T47D (cell line): ENCODE measurements around the gene AMBP.
"Not testable (repeated sequence)": the region's sequence is repeated elsewhere in the genome, so short reads cannot be mapped to it uniquely, and the experiment has no call there.

Experiments
- DNase-seq, 2 experiments: peaks; one replicate each; pipeline versions ENCODE4 v3.0.0 to v3.0.0-alpha.2; 2011 to 2012; ENCODE audit warnings: low read depth in 1 of 2, low spot score in 1 of 2
- JUND ChIP-seq: IDR thresholded peaks from 2 replicates; pipeline ENCODE4 v1.6.1; 2012; ENCODE audit warnings: low read depth
- in situ Hi-C: cut with HindIII; loops from 2 replicates; pipeline ENCODE4 v1.10.0; 2016; ENCODE audit warnings: low sequenced_read_pairs, low pct_unique_long_range_greater_than_20kb

AMBP gene

DNA sequence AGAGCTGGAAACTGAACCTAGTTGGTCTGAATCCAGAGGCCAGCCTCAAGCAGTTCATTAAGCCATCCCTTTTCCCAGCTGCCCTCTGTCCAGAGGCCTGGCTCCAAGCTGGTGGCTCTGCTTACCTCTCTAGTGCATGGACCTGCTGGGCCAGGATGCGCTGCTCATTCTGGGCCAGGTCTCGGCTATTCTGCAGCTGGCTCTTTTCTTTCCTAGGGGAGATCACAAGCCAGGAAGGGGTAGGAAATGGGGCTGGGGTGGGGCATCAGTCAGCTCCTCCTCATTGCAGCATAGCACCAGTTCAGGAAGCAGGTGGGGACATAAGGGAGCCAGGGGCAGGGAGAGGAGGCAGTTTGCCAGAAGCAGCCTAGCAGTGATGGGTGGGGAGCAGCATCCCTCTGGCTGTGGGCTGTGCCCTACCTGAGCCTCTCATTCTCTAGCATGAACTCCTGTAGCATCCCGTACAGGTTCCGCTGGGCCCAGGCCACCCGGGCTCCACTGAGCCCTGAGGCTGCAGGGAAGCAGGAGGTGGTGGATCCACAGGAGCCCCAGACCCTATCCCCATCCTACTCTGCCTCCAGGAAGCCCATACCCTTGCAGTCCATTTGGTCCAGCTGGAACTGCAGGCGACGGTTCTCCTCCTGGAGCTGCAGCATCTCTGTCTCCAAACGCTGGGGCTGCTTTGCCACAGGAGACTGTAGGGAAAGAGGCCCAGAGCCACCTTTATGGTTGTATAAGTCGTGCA is 15.8 kb upstream of the AMBP start:
- in situ Hi-C loops, result no loop called here
- DNase-seq, result no peak
- TF ChIP-seq JUND, result no peak

DNA sequence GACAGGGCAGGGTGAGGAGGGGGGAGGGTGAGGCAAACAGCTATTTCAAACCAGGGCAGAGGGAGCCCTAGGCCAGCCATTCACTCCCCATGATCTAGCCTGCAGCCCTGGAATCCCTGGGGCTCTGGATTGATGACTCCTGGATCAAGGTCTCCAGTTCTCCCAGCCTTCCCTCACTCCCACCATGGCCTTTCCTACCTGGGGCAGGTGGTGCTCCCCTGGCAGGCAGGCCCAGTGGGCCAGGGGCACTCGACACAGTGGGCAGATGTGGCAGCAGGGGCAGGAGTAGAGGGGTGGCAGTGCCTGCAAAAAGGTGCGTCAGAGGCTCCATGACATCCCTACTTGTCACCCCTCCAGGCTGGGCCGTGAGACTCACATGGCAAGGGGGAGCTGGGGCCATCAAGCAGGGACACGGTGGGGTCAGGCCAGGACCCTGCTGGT is 15.0 kb upstream of the AMBP start:
- DNase-seq, result no peak
- in situ Hi-C loops, result no loop called here
- no peak for TF ChIP-seq JUND

DNA sequence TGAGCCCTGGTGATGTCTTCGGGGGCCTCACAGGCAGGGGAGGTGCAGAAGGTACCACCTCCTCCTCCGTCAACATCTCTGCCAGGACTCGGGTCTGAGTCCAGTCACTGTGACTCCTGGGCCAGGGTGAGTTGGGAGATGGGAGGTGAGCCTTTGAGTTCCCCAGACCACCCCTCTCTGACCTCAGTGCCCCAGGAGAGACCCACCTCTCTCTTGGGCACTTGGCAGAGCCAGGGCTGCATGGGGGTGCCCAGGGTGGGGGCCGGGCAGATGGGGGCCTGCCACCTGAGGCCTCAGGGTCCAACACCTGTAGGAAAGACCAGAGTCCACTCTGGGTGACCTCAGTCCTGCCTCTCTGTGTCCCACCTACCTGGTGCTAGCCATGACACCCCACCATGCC is 14.2 kb upstream of the AMBP start:
- no peak for TF ChIP-seq JUND
- in situ Hi-C loops, result no loop called here
- no peak for DNase-seq

DNA sequence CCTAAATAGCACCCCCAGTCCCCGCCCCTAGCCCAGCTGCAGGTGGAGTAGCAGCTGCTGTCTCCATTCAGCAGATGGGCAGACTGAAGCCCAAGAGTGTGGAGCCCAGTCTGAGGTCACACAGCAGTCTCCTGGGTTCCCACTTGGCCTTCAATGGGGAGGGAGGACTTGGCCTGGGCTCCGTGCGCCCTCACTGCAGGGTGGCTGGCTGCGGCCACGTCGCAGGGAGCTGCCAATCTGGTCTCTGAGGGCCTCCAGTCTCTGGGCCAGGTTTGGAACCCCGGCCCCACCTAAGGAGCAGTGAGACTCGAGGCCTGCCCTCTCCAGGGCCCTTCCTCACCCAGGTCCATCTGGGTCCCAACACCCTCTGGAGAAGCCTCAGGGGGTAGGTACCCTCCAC is 13.6 kb upstream of the AMBP start:
- no peak for TF ChIP-seq JUND
- in situ Hi-C loops, result no loop called here
- no peak for DNase-seq

DNA sequence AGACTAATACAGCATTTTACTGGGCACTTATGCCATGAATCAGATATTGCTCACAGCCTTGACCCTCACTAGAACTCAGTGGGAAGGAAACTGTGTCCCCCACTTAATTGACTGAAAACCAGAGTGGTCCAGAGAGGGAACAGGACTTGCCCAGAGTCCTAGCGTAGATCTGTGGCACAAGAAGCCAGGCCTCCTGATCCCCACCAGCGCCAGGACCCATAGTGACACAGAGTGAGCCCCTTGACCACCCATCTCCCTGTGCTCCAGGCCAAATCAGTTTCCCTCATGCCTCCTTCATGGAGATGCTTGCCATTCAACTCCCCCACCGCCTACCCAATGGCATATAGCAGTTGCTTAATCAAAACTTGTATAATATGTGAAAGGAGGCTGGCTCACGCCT is 12.7 kb upstream of the AMBP start:
- DNase-seq, result no peak
- in situ Hi-C loops, result no loop called here
- no peak for TF ChIP-seq JUND

DNA sequence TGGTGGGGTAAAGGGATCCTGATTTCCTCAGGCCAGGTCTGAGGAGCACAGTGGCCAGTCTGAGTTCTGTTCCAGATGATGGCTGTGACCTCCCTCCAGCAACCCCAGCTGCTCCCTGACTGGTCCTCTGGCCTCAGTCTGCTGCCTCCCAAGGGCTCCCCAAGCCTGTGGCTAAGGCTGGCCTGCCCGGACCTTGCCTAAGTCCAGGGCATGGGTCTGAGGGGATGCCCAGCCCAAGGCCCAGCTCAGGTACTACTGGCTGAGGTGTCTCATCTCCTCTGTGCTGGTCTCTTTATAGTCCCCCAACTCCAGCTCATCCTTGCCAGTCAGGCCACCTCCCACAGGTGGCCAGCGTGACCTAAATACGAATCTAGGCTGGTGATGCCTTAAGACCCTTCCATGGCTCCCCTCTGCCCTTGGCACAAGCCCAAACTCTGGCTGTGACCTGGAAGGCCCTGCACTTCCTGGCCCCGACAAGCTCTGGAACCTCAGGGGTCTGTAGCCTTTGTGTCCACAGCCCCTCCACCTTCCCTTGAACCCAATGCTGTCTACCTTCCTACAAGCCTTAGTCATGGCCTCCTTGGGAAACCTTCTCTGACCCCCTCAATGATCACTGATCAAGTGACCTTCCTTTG is 11.2 kb upstream of the AMBP start:
- no peak for TF ChIP-seq JUND
- in situ Hi-C loops, result no loop called here
- DNase-seq, result no peak

DNA sequence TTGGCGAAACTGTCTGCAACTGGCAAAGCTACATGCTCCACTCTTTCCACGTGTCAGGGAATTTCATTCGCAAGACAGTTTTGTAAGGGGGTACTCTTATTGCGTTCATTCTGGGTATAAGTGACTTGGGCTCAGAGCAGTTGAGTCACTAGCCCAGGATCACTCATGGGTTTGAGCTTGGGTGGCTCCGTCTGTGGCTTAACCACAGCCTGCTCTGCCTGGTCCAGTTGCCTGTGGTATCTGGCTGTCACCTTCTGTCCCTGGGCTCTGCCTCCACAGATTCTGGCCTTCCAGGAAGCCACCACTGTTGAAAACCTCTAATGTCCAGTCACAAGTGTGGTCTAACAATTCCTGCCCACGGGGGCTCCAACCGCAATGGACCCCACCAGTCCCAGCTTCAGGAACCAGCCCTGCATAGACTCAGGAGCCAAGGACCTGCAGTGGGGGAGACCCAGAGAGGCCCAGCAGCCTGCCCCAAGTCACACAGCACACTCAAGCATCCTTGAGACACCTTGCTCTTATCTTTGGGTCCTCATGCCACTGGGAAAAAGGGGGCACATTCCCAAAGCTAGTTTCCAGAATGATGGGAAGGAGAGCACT is 10.6 kb upstream of the AMBP start:
- in situ Hi-C loops, result no loop called here
- no peak for TF ChIP-seq JUND
- no peak for DNase-seq

DNA sequence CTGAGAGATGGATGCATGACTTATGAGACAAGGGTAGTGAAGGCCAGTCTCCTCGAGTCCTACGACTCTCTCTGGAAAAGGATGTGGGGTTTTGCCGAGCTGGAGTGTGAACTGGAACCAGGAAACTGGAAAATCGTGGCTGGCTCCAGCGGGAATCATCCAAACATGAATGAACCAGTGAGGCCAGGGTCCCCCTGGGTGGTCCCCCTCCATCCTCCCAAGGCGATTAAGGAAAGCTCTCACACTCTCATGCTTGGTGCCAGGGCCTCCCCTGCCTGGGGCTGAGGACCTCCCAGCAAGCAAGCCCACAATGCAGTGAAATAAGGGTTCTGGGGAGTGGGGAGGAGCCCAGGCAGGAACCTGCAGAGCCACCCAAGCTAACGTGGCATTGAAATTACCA is 9.6 kb upstream of the AMBP start:
- no peak for DNase-seq
- in situ Hi-C loops, result no loop called here
- TF ChIP-seq JUND, result no peak

DNA sequence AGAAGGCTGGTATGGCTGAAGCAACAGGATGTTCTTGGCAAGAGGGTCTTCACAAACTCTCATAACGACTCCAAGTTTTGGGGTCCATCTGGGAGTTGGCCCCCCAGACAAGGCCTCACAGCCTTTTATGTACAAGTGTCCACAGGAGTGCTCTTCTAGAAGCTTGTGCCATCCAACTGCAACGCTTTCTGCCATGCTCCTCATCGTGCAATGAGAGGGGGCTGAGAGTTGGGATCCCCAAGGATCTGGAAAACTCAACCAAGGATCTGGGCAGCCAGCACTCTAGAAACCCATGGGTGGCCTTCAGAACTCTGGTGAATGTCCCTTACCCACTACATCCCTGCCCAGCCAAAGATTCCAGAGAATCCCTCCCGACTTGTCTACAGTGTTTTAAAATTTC is 8.5 kb upstream of the AMBP start:
- TF ChIP-seq JUND, result no peak
- DNase-seq, result no peak
- in situ Hi-C loops, result no loop called here

DNA sequence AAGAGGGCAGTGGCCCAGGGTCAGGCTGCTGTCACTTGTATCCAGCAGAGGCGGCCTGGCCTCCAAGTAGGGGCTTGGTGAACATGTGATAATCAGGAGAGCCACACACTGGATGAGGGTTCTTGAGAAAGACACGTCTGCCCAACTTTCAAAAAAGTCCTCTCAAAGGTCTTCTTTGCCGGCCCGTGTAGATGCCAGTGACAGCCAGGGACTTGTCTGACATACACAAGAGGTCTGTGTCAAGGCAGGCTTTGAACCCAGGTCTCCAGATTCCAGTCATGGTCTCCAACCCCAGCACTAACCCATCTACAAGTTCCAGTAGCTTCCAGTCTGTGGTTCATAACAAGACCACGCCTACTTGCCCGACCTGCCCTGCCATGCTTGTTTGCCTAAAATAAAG is 7.9 kb upstream of the AMBP start:
- no peak for TF ChIP-seq JUND
- peak in 1 of 2 experiments; percentile 30 for DNase-seq
- in situ Hi-C loops, result no loop called here

DNA sequence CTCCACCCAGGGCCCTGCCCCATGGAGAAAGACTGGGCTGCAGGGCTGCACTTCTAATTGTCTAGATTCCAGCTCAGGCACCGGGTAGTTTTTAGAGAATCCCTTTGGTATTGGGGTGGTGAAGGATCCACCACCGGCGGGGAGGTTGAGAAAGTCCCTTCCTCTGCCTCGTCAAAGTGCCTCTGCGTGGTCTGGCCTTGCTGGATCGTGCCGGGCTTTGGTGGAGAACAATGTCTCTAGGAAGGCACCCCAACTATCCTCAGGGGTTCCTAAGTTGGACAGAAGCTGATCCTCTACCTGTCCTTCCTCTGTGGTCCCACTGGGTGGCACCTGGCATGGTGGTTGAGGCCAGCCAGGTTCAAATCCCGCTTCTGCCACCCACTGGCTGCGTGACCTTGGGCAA is 7.3 kb upstream of the AMBP start:
- TF ChIP-seq JUND, result no peak
- in situ Hi-C loops, result no loop called here

DNA sequence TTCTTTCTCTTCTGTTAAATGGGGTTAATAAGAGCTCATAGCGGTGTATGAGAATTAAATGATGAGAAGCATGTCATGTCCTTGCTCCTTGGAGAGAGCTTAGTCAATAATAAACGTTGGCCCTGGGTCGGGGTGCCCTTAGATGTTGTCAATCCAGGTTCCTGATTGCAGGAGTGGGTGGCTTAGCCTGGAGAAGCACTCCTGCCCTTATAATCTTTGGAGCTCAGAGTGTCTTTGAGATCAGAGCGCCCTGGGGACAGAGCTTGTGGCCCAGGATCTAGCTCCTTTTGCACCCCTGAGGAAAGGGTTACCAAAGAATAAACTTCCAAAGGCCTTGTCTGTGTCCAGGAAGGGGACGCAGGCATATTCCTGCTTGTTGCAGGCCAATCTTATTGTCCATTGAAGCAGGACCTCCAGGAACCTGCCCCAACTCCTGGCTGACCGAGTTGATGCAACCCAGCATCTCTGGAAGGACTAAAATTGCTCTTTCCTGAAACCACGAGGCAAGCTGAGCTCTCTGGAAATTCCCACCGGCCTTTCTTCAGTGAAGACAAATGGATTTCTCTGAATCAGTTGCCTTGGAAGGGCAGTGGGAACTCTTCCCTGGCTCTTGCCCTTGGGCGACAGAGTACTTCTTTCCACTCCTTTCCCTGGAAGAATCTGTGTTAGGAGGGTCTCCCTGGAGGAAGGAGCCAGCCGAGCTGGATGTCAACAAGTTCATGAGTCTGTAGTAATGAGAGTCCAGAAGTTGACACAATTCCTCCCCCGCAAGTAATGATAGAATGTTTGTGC is 6.4 kb upstream of the AMBP start:
- in situ Hi-C loops, result no loop called here
- no peak for DNase-seq
- TF ChIP-seq JUND, result no peak

More for the DNA sequence above, 7.3 kb upstream of the AMBP start:
- DNase-seq, result no peak

DNA sequence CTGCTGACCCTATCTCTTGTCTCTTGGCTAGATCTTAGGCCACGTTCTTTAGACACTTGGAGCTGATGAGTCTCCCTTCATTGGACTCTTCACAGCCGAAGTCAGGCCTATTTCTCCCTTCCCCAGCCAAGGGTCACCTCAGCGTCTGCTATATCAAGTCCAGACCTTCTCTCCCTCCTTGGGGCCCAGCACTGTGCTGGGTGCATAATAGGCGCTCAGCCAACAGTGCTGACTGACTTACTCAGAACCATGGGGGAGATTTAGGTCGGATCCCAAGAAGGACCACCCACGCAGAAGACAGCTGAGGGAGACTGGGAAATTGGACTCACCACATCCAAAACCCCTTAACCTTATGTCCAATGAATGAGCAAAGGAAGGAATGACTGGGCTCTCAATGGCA is 5.6 kb upstream of the AMBP start:
- no peak for DNase-seq
- TF ChIP-seq JUND, result no peak
- in situ Hi-C loops, result no loop called here

DNA sequence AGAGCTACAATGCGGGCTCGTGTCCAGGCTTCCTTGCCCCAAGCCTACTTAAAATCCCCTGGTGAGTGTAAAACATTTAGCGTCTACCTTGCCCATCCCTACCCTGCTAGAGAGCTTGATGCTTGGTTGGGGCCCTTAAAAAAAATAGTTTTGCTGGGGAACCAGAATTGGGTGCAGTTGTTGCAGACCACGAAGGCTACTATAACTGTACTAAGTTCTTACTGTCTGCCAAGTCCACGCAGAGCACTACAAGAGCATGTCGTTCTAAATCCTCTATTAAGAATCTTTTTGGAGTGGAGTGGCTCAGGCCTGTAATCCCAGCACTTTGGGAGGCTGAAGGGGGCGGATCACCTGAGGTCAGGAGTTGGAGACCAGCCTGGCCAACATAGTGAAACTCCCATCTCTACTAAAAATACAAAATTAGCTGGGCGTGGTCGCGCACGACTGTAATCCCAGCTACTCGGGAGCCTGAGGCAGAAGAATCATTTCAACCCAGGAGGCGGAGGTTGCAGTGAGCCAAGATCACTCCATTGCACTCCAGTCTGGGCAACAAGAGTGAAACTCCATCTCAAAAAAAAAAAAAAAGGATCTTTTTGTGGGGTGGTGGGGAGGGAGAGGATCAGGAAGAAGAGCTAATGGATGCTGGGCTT is 4.8 kb upstream of the AMBP start:
- in situ Hi-C loops, DNase-seq: not testable (repeated sequence)
